Hematopoietic multipotent progenitor cell treated with erythropoietin and hydrocortisone succinate and interleukin-3 and kit ligand, for 8 days (in vitro differentiated cells): Measurements from ENCODE around the gene TEKT2.

Experiments
- DNase-seq: peaks from one replicate; pipeline ENCODE4 v3.0.0-alpha.2; 2015

TEKT2 gene

DNA sequence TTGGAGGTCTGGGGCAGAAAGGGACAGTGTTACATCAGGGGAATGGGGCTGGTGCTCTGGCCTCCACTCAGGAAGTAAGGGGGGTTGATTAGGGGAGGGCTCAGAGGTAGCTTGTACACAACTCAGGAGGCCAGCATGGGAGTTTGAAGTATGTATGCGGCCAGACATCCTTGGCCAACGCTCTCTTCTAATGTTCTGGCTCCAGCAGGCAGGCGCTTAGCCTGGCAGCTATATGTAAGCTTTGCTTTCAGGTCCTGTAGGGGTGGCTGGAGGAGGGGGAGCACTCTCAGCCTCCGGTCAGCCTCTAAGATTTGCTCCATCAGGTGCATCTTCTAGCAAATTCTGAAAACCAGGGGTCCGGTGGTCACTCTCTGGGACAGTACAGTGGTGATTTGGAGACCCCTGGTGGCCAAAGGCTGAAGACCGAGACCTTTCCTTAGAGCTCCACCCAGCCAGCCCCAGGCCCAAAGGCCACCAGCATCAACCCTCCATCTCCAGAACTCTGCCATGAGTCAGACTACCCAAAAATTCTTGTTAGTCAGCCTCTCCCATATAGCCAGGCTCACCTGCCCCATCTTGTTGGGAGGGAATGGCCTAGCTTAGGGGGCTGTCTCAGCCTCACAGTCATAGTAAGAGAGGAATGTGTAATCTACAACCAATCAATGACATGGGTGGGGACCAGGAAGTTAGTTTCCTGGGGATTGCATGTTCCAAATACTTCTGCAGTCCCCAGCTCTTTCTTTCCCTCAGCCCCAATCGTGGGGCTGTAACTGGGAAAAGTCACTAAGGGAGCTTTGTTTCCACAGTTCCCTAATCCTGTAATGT, 50.8 kb downstream of the TEKT2 start:
- DNase-seq: peak; percentile 59

DNA sequence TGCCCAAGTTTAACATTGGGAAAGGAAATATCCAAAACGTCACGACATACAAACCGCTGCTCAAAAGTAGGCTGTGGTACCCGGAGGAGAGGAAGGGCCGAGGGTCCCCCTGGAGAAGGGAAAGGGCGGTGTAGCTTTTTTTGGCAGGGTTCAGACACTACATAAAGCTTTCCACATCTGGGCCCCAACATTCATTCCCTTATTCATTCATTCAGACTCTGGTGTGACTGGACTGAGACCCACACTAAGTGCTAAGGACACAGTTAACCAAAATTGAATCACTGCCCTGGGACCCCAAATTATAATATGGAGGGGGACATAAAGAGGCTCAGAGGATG, 51.4 kb downstream of the TEKT2 start:
- no peak for DNase-seq

DNA sequence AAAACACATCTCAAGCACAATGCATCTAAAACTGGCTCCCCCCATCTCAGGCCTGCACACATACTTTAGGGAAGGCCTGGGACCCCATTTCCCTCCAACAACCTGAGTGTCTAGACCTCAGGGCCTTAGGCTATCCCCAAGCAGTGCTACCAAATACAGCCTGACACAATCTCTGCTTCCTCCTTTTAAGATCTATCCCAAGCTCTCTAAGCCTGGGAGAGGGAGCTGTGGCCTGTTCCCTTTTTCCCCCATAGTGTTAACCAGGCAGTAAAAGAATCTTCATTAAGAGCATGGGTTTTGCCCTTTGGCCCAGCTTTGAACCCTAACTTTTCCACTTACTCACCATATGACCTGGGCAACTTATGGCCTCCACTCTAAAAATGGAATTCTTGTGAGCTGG, 51.9 kb downstream of the TEKT2 start:
- DNase-seq: no peak

DNA sequence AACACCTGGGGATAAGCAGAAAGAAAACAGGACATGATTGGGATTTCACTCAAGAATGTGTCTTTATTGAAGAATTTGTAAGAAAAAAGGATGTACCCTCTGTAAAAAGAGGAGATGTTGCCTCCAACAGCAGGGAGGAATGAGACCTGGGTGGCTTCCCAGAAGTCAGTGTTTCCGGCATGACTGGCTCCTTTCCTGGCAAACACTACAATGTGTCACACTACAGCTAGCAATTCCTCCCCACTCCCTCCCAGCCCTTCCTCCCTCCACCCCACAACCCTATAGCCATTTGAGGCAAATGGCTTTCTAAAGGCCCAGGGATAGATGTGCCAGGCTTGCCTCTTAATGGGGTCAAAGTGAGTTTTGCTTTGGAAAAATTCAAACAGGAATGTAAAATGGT, 52.6 kb downstream of the TEKT2 start:
- no peak for DNase-seq

DNA sequence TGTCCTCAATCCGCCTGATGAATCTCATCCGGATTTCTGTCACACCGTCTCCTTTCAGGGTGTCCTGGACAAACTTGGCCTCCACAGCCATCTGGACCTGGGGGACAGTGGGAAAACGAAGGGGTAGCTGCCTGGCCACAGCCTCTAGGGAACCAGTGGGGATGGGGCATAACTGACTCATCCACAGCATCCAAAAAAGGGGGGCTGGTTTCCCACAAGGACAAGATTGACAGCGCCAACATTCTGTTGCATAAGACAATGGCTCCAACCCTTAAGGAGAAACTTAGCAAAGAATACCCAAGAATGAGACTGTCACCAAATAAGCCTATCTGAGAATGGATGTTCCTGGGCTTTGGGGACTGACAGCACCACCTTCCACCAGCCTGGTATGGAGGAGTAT, 53.3 kb downstream of the TEKT2 start:
- no peak for DNase-seq

DNA sequence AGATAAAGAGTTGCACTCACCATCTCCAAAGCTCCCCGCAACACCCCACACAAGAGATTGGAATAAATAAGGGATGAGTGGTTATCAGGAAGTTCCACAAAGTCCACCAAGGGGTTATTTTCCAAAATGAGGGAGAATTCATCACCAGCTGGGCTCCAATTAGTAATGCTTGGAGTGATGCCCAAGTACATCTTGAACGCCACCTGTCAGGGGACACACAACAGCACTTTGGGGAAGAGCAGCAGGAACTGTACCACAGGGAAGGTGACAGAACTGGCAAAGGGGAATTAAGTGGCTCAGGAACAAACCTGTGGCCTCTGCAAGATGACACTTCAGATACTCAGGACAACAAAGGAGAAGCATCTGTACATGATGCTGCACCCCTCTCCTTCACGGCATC, 53.9 kb downstream of the TEKT2 start:
- DNase-seq: no peak
